Esophagus muscularis mucosa (tissue), 4 donors: ENCODE results near the gene LHX4. TPM values are rescaled to one million over a fixed set of nuclear protein-coding genes. Genes with fewer than 3 reads are reported as not detected.

ENCODE experiments used
- DNase-seq: peaks from one replicate; pipeline ENCODE4 v3.0.0-alpha.2; 2017; ENCODE audit errors: extremely low spot score
- H3K27ac ChIP-seq, 4 donors: fragments of 200-600 bp; sonication (generic); replicated peaks in 1 of 4; 1 replicate in 3 of 4; 2 replicates in 1 of 4; pipeline ENCODE4 v1.5.1; 2016 to 2019; ENCODE audit warnings: mild to moderate bottlenecking in 1 of 4
- H3K27me3 ChIP-seq, 4 donors: fragments of 200-600 bp; sonication (generic); one replicate each; pipeline versions ENCODE4 v1.5.1 to v1.6.0; 2016 to 2019
- H3K36me3 ChIP-seq, 4 donors: fragments of 200-600 bp; sonication (generic); one replicate each; pipeline ENCODE4 v1.5.1; 2016 to 2019
- H3K4me1 ChIP-seq, 4 donors: fragments of 200-600 bp; sonication (generic); one replicate each; pipeline ENCODE4 v1.5.1; 2016 to 2019
- H3K4me3 ChIP-seq, 4 donors: fragments of 200-600 bp; sonication (generic); 1 replicate in 2 of 4; 2 replicates in 2 of 4; pipeline ENCODE4 v1.5.1; 2016 to 2019; ENCODE audit warnings: mild to moderate bottlenecking in 4 of 4, moderate library complexity in 1 of 4
- H3K9me3 ChIP-seq, 4 donors: fragments of 200-600 bp; sonication (generic); 1 replicate in 3 of 4; 2 replicates in 1 of 4; pipeline ENCODE4 v1.5.1; 2016 to 2019
- EP300 ChIP-seq: sonication (generic); formaldehyde crosslinking; IDR thresholded peaks from one replicate; pipeline ENCODE4 v1.6.1; 2017; ENCODE audit warnings: antibody characterized with exemption
- POLR2A ChIP-seq: fragments of 450-650 bp; IDR thresholded peaks from one replicate; pipeline ENCODE4 v1.6.1; 2017; ENCODE audit warnings: antibody characterized with exemption, moderate library complexity, mild to moderate bottlenecking, low read depth
- POLR2AphosphoS5 ChIP-seq, 2 donors: sonication (generic); formaldehyde crosslinking; IDR thresholded peaks; one replicate each; pipeline ENCODE4 v1.6.1; 2017; ENCODE audit warnings: antibody characterized with exemption in 2 of 2
- WGBS: methylation state at CpG from one replicate; pipeline ENCODE4 v1.1.5; 2018; 5-methylcytosine and 5-hydroxymethylcytosine counted together
- intact Hi-C: fragments of 100-400 bp; cut with DNase I; formaldehyde crosslinking; loops from one replicate; pipeline ENCODE4 v1.15.1; 2023
- total RNA-seq, 4 donors: library from RNA; depleted of rRNA; stranded (reverse); fragments of >200 nt; gene quantifications; one replicate each; pipeline versions ENCODE4 v1.1.0 to v1.2.1, GENCODE V29; 2016
- TF ChIP-seq, protein P1 (sequence below), 3 experiments: fragments of 200-600 bp in 2 of 3; fragments of 450-650 bp in 1 of 3; sonication (generic) in 2 of 3; IDR thresholded peaks; one replicate each; pipeline ENCODE4 v1.5.1; 2017 to 2019; ENCODE audit warnings: antibody characterized with exemption in 3 of 3, mild to moderate bottlenecking in 2 of 3, moderate library complexity in 1 of 3

The LHX4 gene
- total RNA-seq, 4 donors from 2014 or later, result not detected

DNA sequence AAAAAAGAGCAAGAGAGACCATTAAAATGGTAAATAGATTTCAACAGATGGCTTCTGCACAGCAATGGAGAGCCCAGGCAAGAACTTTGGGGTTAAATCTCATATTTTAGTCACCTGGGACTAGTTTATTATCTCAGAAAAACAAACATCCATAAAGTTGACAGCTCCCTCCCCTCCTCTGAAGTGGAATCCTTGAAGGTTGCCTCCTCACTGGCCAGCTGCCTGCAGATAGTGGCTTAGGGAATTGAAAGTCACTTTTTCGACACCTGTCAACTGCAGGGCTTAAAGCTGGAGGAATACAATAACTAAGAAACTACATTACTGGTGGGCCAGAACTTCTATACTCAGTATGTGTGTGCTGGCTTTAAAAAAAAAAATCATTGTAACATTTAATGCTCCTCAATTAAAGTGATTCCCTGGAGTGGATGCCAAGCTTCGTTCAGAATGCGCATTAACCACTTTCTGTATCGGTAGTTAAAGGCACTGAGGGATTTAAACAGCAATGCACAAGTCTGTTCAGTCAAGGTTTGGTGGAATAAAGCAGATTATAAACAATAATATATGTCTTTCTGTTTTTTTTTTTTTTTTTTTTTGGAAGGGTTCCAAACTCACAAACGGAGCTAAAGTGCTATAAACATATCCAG is 52.5 kb downstream of the LHX4 start:
- no peak for DNase-seq
- WGBS, result 78% methylated on average over 5 of the region's 5 CpGs
- intact Hi-C loops, result no loop called here
- Histone ChIP-seq H3K27ac (no peak overlapping the region), H3K36me3 (peaks cover 0 to 36% (median 11%) of the 10 kb centered on the region in 4 donors), H3K4me3 (no peak overlapping the region), H3K9me3 (no peaks in the 10 kb centered on the region), H3K4me1 (no peaks in the 10 kb centered on the region), H3K27me3 (no peaks in the 10 kb centered on the region)
- TF ChIP-seq EP300 (no peak), POLR2AphosphoS5 (IDR thresholded peaks at IDR 0.05) (no peak), POLR2A (no peak)
- TF ChIP-seq, protein P1, sequence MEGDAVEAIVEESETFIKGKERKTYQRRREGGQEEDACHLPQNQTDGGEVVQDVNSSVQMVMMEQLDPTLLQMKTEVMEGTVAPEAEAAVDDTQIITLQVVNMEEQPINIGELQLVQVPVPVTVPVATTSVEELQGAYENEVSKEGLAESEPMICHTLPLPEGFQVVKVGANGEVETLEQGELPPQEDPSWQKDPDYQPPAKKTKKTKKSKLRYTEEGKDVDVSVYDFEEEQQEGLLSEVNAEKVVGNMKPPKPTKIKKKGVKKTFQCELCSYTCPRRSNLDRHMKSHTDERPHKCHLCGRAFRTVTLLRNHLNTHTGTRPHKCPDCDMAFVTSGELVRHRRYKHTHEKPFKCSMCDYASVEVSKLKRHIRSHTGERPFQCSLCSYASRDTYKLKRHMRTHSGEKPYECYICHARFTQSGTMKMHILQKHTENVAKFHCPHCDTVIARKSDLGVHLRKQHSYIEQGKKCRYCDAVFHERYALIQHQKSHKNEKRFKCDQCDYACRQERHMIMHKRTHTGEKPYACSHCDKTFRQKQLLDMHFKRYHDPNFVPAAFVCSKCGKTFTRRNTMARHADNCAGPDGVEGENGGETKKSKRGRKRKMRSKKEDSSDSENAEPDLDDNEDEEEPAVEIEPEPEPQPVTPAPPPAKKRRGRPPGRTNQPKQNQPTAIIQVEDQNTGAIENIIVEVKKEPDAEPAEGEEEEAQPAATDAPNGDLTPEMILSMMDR (IDR thresholded peaks at IDR 0.05), result no peak

DNA sequence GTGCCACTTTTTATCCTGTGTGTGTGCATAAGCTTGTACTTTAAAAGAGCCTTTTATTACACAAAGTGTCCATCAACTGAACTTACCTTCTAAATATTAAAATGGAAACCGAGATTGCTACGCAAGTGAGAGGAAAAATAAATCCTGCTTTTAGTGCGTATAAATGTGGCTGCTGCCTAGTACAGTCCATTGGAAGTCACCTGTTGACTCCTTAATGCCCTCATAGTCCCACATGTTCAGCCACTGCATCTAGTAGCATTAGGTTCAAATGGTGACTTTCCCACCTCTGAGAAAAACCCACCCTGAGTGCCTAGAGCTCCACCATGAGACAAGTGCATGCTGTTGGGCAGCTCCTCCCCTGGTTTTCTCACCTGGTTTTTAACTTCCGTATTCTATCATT is 53.0 kb downstream of the LHX4 start:
- no peak for TF ChIP-seq EP300
- H3K4me1 ChIP-seq, result no peaks in the 10 kb centered on the region
- H3K9me3 ChIP-seq, result no peaks in the 10 kb centered on the region
- no peak overlapping the region for H3K4me3 ChIP-seq
- no peak for DNase-seq
- H3K36me3 ChIP-seq, result peaks cover 0 to 42% (median 11%) of the 10 kb centered on the region in 4 donors
- no peaks in the 10 kb centered on the region for H3K27me3 ChIP-seq
- intact Hi-C loops, result no loop called here
- 85% methylated on average over 4 of the region's 4 CpGs for WGBS
- H3K27ac ChIP-seq, result no peak overlapping the region

DNA sequence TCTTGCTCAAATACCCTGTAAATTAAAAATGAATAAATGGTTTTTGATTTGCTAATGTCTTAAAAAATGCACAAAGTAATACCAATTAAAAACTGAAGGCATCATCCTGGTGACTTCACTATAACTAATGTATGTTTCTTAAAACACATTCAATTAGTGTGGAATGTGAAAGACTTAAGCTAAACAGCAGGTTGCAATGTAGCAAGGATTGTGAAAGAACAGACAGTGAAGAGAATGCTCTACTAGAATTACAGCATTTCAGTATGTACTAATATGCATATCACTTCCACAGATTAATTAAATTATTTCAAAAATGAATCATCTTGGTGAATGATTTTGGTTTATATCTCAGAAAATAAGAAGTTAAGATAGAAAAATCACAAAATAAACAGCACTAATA is 56.4 kb downstream of the LHX4 start:
- H3K27me3 ChIP-seq, result no peaks in the 10 kb centered on the region
- intact Hi-C loops, result no loop called here
- no peak for DNase-seq
- H3K4me1 ChIP-seq, result peaks cover 0 to 4% (median 0%) of the 10 kb centered on the region in 4 donors
- no peak overlapping the region for H3K4me3 ChIP-seq
- no peaks in the 10 kb centered on the region for H3K9me3 ChIP-seq
- TF ChIP-seq EP300 (no peak), POLR2AphosphoS5 (IDR thresholded peaks at IDR 0.05) (no peak)
- TF ChIP-seq, protein P1 (IDR thresholded peaks at IDR 0.05), result no peak
- no peak overlapping the region for H3K27ac ChIP-seq
- peaks cover 0 to 20% (median 6%) of the 10 kb centered on the region in 4 donors for H3K36me3 ChIP-seq

DNA sequence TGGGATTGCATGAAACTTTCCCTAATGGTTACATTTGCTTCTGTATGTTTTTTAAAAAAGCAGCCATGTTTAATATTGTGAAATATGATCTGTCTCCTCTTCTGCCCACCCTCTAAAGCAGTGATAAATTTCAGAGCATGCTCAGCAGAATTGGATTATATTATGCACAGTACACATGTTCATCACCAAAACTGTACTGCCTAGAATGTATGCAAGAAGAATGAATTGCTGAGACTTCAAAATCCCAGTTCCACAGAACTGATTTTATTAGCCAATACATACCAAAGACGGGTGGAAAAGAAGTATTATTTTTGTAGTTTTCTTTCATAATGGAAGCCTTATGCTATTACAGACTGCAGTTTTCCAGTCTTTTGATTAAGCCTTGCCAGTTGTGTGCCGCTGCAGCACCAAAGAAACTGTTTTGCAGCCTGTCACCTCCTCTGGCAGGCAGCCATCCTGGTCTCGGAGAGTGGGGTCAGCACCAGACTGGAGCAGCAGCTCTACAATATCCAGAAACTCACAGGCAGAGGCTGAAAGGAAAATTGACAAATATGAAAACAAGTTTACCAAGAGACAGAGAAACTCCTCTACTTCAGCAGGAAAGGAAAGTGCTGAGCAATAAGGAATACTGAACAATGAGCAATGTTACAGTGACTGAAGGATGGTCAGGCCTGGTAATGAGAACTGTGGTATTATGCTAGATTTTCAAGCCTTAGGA is 58.1 kb downstream of the LHX4 start:
- intact Hi-C loops, result no loop called here
- no peak overlapping the region for H3K4me3 ChIP-seq
- H3K27me3 ChIP-seq, result no peaks in the 10 kb centered on the region
- H3K4me1 ChIP-seq, result peaks cover 0 to 4% (median 0%) of the 10 kb centered on the region in 4 donors
- H3K9me3 ChIP-seq, result no peaks in the 10 kb centered on the region
- TF ChIP-seq, protein P1 (IDR thresholded peaks at IDR 0.05), result no peak
- TF ChIP-seq POLR2AphosphoS5 (IDR thresholded peaks at IDR 0.05) (no peak), POLR2A (no peak), EP300 (no peak)
- 65% methylated on average over 3 of the region's 3 CpGs for WGBS
- H3K27ac ChIP-seq, result peak overlapping the region in 1 of 4 donors; percentile 25
- peaks cover 0 to 20% (median 6%) of the 10 kb centered on the region in 4 donors for H3K36me3 ChIP-seq
- no peak for DNase-seq

DNA sequence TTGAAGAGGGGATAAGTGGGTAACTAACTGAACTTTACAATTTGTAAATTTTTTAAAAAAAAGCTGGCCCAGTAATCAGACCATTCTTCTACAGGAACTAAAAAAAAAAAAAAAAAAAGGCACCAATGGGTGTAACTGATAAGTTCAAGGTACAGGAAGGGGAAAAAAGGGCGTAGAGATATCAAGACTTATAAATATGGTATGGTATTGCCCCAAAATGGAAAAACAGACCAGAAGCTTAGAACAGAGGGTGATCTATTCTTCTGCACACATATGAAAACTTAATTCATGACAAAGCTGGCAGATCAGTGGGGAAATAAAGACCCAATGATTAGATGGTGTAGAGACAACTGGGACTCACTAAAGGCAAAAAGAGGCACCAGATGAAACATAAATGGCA is 58.9 kb downstream of the LHX4 start:
- H3K4me1 ChIP-seq, result peaks cover 0 to 4% (median 0%) of the 10 kb centered on the region in 4 donors
- DNase-seq, result no peak
- WGBS, result 85% methylated on average over 1 of the region's 1 CpG
- H3K27ac ChIP-seq, result no peak overlapping the region
- H3K9me3 ChIP-seq, result no peaks in the 10 kb centered on the region
- H3K27me3 ChIP-seq, result no peaks in the 10 kb centered on the region
- H3K4me3 ChIP-seq, result no peak overlapping the region
- TF ChIP-seq POLR2A (no peak), POLR2AphosphoS5 (IDR thresholded peaks at IDR 0.05) (no peak), EP300 (no peak)
- TF ChIP-seq, protein P1 (IDR thresholded peaks at IDR 0.05), result no peak
- intact Hi-C loops, result no loop called here
- H3K36me3 ChIP-seq, result peaks cover 0 to 20% (median 6%) of the 10 kb centered on the region in 4 donors
